ENCODE measurements around the gene HOOK2. TPM values are rescaled to one million over a fixed set of nuclear protein-coding genes. Genes with fewer than 3 reads are reported as not detected.

HOOK2 gene
- total RNA-seq (2014; rRNA removed; shearing (Covaris generic)) = 21.1 and 25.3 TPM in 2 replicates

GRCh38 chr19:12774588-12775555, at the start of gene HOOK2:
HOOK2 (minus strand) TSS chr19:12775552; CDS start chr19:12775449, 103 bp downstream.

GRCh38 chr19:12806242-12807081, 31.1 kb upstream of the HOOK2 start, which contains the start of gene RNASEH2A:
RNASEH2A (plus strand) TSS chr19:12806584; CDS start chr19:12806674, 90 bp downstream.

GRCh38 chr19:12801466-12802266, 26.3 kb upstream of the HOOK2 start, which contains the start of the genes PRDX2 and THSD8:
PRDX2 (minus strand) TSS chr19:12801800; CDS start chr19:12801261, 539 bp downstream.
THSD8 (plus strand) TSS chr19:12802069; CDS start chr19:12802072, 3 bp downstream.

GRCh38 chr19:12791345-12792050, 16.1 kb upstream of the HOOK2 start, which contains the start of gene JUNB:
JUNB (plus strand) TSS chr19:12791486; CDS start chr19:12791772, 286 bp downstream.

GRCh38 chr19:12751635-12752034, 23.7 kb downstream of the HOOK2 start, which contains the start of gene BEST2:
BEST2 (plus strand) TSS chr19:12751791; CDS start chr19:12752593, 802 bp downstream.

GRCh38 chr19:12736995-12737834, 38.1 kb downstream of the HOOK2 start, which contains the start of gene GET3:
GET3 (plus strand) TSS chr19:12737497; CDS start chr19:12737506, 9 bp downstream.

GRCh38 chr19:12723641-12724426, 51.5 kb downstream of the HOOK2 start, which contains the start of gene TNPO2:
TNPO2 (minus strand) TSS chr19:12723932; CDS start chr19:12720977, 2,955 bp downstream.

Small RNA genes within 50 kb of the gene (small RNA-seq; reads per million reads assigned to genes)
- gene MIR5684 = not detected

Other genes starting within 250 kb of the HOOK2 start
- gene ZNF564, start 224.1 kb downstream of the HOOK2 start, total RNA-seq (2014; rRNA removed; shearing (Covaris generic)) = 3.4 TPM in 2 replicates
- 8.4 and 12.2 TPM in 2 replicates for gene ZNF490, start 164.7 kb downstream of the HOOK2 start, total RNA-seq (2014; rRNA removed; shearing (Covaris generic))
- 12.5 and 16.3 TPM in 2 replicates for gene ZNF791, start 164.6 kb downstream of the HOOK2 start, total RNA-seq (2014; rRNA removed; shearing (Covaris generic))
- 50.7 and 54.4 TPM in 2 replicates for gene MAN2B1, start 108.8 kb downstream of the HOOK2 start, total RNA-seq (2014; rRNA removed; shearing (Covaris generic))
- gene WDR83, start 108.7 kb downstream of the HOOK2 start, total RNA-seq (2014; rRNA removed; shearing (Covaris generic)) = 52.2 and 53.5 TPM in 2 replicates
- 193 and 202 TPM in 2 replicates for gene DHPS, start 93.7 kb downstream of the HOOK2 start, total RNA-seq (2014; rRNA removed; shearing (Covaris generic))
- 2.1 TPM in 1 of 2 replicates, not detected in the other for gene GNG14, start 87.6 kb downstream of the HOOK2 start, total RNA-seq (2014; rRNA removed; shearing (Covaris generic))
- gene FBXW9, start 78.9 kb downstream of the HOOK2 start, total RNA-seq (2014; rRNA removed; shearing (Covaris generic)) = 34.6 and 41.0 TPM in 2 replicates
- 39.9 and 41.8 TPM in 2 replicates for gene TNPO2, start 51.6 kb downstream of the HOOK2 start, total RNA-seq (2014; rRNA removed; shearing (Covaris generic))
- 639 and 708 TPM in 2 replicates for gene TRIR, start 40.9 kb downstream of the HOOK2 start, total RNA-seq (2014; rRNA removed; shearing (Covaris generic))
- 128 and 132 TPM in 2 replicates for gene GET3, start 38.1 kb downstream of the HOOK2 start, total RNA-seq (2014; rRNA removed; shearing (Covaris generic))
- gene BEST2, start 23.8 kb downstream of the HOOK2 start, total RNA-seq (2014; rRNA removed; shearing (Covaris generic)) = not detected in 2 replicates
- 171 and 236 TPM in 2 replicates for gene JUNB, start 15.9 kb upstream of the HOOK2 start, total RNA-seq (2014; rRNA removed; shearing (Covaris generic))
- 319 and 370 TPM in 2 replicates for gene PRDX2, start 26.2 kb upstream of the HOOK2 start, total RNA-seq (2014; rRNA removed; shearing (Covaris generic))
- gene THSD8, start 26.5 kb upstream of the HOOK2 start, total RNA-seq (2014; rRNA removed; shearing (Covaris generic)) = not detected in 2 replicates
- gene RNASEH2A, start 31.0 kb upstream of the HOOK2 start, total RNA-seq (2014; rRNA removed; shearing (Covaris generic)) = 96.4 and 96.8 TPM in 2 replicates
- not detected in 2 replicates for gene RTBDN, start 59.0 kb upstream of the HOOK2 start, total RNA-seq (2014; rRNA removed; shearing (Covaris generic))
- gene MAST1, start 63.0 kb upstream of the HOOK2 start, total RNA-seq (2014; rRNA removed; shearing (Covaris generic)) = 0.45 and 2.2 TPM in 2 replicates
- gene DNASE2, start 105.9 kb upstream of the HOOK2 start, total RNA-seq (2014; rRNA removed; shearing (Covaris generic)) = 47.9 and 68.7 TPM in 2 replicates
- not detected in 2 replicates for gene KLF1, start 111.6 kb upstream of the HOOK2 start, total RNA-seq (2014; rRNA removed; shearing (Covaris generic))
- gene GCDH, start 115.6 kb upstream of the HOOK2 start, total RNA-seq (2014; rRNA removed; shearing (Covaris generic)) = 39.7 and 47.5 TPM in 2 replicates
- 2.4 and 3.1 TPM in 2 replicates for gene SYCE2, start 143.7 kb upstream of the HOOK2 start, total RNA-seq (2014; rRNA removed; shearing (Covaris generic))
- 283 and 317 TPM in 2 replicates for gene FARSA, start 158.2 kb upstream of the HOOK2 start, total RNA-seq (2014; rRNA removed; shearing (Covaris generic))
- 882 and 923 TPM in 2 replicates for gene CALR, start 163.1 kb upstream of the HOOK2 start, total RNA-seq (2014; rRNA removed; shearing (Covaris generic))
- gene RAD23A, start 170.3 kb upstream of the HOOK2 start, total RNA-seq (2014; rRNA removed; shearing (Covaris generic)) = 342 and 376 TPM in 2 replicates
- gene GADD45GIP1, start 181.7 kb upstream of the HOOK2 start, total RNA-seq (2014; rRNA removed; shearing (Covaris generic)) = 148 and 190 TPM in 2 replicates
- 0.38 TPM in 1 of 2 replicates, not detected in the other for gene DAND5, start 194.0 kb upstream of the HOOK2 start, total RNA-seq (2014; rRNA removed; shearing (Covaris generic))
- gene NFIX, start 219.9 kb upstream of the HOOK2 start, total RNA-seq (2014; rRNA removed; shearing (Covaris generic)) = 22.5 and 28.1 TPM in 2 replicates

Measured in A375 (cell line).